ENCODE measurements around the gene CIAO3.

CIAO3 gene

DNA sequence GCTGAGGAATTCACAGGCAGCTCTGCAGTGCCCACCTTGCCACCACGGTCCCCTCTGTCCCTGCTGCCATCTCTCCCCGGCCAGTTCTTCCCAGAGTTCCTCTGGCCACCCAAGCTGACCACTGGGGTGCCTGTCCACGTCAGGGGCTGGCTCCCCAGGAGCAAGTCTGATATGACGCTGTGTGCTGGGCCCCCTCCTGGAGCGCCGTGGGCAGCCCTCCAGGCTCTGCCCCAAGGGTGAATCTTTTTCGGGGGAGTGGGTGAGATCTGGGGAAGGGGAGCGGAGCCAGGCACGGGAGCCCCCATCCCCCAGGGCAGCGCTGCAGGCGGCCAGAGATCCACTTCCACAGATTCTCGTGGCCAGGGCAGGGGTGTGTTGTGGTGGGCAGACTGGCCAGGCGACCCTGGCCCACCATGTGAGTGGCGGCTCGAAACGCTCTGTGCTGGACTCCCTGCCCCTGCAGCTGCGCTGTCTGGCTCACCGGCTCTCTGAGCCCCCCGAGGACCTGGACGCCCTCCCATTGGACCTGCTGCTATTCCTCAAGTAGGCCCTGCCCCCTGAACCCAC, 23.5 kb upstream of the CIAO3 start:
- H3K4me3 ChIP-seq (ENCODE audit: low read depth, low read length): no peak overlapping the region
- DNase-seq (ENCODE audit: low read depth): no peak
- TF ChIP-seq, protein P1, sequence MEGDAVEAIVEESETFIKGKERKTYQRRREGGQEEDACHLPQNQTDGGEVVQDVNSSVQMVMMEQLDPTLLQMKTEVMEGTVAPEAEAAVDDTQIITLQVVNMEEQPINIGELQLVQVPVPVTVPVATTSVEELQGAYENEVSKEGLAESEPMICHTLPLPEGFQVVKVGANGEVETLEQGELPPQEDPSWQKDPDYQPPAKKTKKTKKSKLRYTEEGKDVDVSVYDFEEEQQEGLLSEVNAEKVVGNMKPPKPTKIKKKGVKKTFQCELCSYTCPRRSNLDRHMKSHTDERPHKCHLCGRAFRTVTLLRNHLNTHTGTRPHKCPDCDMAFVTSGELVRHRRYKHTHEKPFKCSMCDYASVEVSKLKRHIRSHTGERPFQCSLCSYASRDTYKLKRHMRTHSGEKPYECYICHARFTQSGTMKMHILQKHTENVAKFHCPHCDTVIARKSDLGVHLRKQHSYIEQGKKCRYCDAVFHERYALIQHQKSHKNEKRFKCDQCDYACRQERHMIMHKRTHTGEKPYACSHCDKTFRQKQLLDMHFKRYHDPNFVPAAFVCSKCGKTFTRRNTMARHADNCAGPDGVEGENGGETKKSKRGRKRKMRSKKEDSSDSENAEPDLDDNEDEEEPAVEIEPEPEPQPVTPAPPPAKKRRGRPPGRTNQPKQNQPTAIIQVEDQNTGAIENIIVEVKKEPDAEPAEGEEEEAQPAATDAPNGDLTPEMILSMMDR (IDR thresholded peaks at IDR 0.05; ENCODE audit: control insufficient read depth, extremely low read depth, insufficient read depth): no peak

DNA sequence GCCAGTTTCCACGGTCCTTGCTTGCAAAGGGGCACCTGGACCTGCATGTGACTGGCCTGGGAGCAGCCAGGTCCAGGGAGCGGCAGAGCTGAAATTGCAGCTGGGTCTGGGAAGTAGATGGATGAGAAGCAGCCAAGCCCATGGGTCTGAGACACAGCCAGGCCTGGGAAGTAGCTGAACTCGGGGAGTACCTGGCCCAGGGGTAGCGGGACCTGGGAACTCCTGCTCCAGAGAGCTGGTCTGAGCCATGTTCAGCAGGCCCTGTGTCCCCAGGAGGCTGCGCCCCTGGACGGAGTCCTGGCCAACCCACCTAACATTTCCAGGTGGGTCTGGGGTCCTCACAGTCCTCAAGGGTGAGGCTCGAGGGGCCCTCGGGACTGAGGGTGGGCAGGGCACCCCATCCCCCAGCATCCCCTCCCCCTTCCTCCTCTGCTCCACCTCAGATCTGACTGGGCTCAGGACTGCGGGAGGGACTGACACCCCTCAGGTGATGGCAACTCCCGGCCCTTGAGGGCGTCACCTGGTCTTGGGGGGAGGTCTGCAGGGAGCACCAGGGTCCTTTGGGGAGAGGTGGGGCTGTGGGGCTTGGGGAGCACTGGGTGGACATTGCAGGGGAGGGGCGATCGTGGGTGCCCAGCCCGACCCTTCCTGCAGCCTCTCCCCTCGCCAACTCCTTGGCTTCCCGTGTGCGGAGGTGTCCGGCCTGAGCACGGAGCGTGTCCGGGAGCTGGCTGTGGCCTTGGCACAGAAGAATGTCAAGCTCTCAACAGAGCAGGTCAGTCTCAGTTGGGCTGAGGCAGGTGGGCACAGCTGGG, 22.8 kb upstream of the CIAO3 start:
- TF ChIP-seq, protein P1 (IDR thresholded peaks at IDR 0.05; ENCODE audit: control insufficient read depth, extremely low read depth, insufficient read depth): no peak
- DNase-seq (ENCODE audit: low read depth): no peak
- no peak overlapping the region for H3K4me3 ChIP-seq (ENCODE audit: low read depth, low read length)

DNA sequence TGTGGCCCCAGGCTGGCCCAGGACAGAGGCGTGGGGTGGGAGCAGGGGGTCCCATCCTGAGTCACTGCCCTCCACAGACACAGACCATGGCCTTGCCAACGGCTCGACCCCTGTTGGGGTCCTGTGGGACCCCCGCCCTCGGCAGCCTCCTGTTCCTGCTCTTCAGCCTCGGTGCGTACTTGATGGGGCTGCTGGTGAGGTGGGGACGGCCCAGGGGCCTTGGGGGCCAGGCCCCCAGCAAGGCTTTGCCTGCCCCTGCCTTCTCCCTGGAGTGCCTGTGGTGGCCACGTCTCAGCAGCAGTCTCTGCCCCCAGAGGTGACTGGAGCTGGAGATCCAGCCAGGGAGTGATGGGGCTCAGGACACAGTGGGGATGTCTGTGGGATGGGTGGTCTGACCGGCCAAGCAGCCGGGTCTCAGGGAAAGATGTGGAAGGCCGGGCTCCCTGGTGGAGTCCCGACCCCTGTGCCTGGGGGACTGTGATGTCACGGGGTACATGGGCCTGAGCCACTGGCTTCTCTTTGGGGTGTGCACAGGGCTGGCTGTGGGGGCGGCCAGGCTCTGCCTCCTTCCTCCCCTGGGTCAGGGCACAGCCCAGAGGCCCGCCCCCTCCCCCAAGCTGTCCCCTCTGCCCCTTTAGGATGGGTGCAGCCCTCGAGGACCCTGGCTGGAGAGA, 21.9 kb upstream of the CIAO3 start:
- H3K4me3 ChIP-seq (ENCODE audit: low read depth, low read length): no peak overlapping the region
- TF ChIP-seq, protein P1 (IDR thresholded peaks at IDR 0.05; ENCODE audit: control insufficient read depth, extremely low read depth, insufficient read depth): no peak
- no peak for DNase-seq (ENCODE audit: low read depth)

DNA sequence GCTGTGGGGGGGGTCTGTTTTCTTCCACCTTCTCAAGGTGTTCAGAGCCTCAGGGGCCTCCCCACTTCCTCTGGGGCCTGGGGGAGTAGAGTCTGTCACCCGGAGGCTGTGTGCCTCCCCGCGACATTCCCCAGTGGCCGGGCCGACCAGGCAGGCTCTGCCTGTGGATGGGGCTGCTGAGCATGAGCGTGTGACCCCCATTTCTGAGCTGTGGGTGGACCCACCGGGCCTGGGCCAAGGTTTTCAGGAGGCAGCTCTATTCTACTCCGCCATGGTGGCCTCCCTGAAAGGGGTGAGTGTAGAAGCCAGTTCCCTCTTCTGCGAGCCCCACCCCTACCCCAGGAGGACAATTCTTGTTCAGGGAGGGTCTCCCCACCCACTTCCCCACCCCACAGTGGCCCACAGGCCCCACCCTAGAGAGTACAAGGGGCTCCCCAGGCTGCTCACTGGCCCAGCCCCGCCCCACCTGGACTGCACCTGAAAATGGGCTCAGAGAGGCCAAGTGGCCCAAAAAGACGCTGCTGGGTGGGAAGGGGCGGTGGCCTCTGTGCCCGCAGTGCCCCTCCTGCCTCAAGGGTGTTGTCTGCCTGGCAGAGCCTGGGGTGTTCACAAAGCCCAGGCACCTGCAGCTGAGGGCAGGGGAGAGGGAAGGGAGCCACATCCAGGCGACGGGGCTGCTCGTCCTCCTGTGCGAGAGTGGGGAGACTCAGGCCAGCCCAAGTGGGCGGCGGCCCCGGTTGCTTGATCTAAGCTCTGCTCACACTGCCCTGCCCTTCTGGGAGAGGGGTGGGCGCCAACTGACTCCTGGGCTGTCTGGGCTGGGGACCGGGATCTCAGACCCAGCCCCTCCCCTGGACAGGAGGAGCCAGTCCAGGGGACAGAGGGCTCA, 21.1 kb upstream of the CIAO3 start:
- TF ChIP-seq, protein P1 (IDR thresholded peaks at IDR 0.05; ENCODE audit: control insufficient read depth, extremely low read depth, insufficient read depth): no peak
- no peak overlapping the region for H3K4me3 ChIP-seq (ENCODE audit: low read depth, low read length)
- no peak for DNase-seq (ENCODE audit: low read depth)

DNA sequence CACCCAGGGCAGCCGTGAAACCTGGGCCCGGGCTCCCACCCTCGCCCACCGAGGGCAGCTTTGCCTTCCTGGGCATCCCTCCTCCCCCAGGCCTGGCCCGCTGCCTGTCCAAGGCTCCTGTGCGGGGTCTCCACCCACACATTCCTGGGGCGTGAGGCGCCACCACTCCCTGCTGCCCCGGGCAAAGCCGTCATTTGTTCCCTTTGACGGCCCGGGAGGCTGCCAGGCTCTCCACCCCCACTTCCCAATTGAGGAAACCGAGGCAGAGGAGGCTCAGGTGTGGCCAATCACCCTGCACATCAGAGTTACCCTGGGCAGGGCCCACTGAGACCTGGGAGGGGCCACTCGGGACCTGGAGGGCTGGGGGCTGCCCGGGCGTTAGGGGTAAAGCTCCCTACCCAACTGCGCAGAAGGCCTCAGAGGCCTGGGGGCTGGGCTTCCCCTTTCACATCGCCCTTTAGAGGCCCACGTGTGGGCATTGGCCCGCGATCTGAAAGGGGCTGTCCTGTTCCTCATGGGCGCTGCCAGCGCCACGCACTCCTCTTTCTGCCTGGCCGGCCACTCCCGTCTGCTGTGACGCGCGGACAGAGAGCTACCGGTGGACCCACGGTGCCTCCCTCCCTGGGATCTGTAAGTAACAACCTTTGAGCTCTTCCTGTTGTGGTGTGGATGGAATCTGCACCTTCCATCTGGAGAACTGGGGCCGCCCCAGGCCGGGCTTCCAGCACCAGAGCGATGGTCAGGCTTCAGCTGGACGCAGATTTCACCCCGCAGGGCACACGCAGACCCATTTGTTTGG, 19.9 kb upstream of the CIAO3 start, which contains the start of gene MSLN:
Gene MSLN (plus strand): TSS at position 190 of the 799 bp plus-strand sequence. CDS start 1,947 bp downstream, outside the sequence.
- TF ChIP-seq, protein P1 (IDR thresholded peaks at IDR 0.05; ENCODE audit: control insufficient read depth, extremely low read depth, insufficient read depth): no peak
- H3K4me3 ChIP-seq (ENCODE audit: low read depth, low read length): no peak within 1 kb of the TSS
- DNase-seq (ENCODE audit: low read depth): no peak

DNA sequence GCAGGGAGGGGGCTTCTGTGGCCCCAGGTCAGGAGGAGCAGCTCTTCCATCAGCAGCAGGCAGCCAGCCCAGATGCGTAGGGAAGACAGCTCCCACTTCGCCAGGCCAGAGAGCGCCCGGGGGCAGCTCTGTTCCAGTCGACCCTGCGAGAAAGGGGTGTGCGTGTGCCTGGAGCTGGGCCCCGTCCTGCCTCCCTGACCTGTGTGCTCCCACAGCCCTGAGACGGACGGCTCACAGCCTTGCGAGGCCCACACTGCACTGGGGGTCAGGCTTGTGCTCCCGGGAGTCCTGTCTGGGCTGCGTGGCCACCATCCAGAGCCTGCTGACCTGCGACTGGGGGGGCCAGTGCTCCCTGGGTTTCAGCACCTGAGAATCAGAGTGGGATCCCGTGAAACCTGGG, 19.3 kb upstream of the CIAO3 start:
- H3K4me3 ChIP-seq (ENCODE audit: low read depth, low read length): no peak overlapping the region
- DNase-seq (ENCODE audit: low read depth): no peak
- TF ChIP-seq, protein P1 (IDR thresholded peaks at IDR 0.05; ENCODE audit: control insufficient read depth, extremely low read depth, insufficient read depth): no peak

All from LNCaP clone FGC (cell line).